Head of caudate nucleus (tissue), 42 donors: ENCODE data around the gene KLK3.

Experiments used
- DNase-seq, 42 donors: peaks; one replicate each; pipeline versions ENCODE4 v3.0.0 to v3.0.0-alpha.2; 2020 to 2021; ENCODE audit warnings: mixed read lengths in 7 of 42
- intact Hi-C: fragments of 100-400 bp; cut with DNase I; formaldehyde crosslinking; loops from one replicate; pipeline ENCODE4 v1.15.0; 2022

The KLK3 gene

GRCh38 chr19:50829801-50830200 is 24.9 kb upstream of the KLK3 start:
- no peak for DNase-seq
- intact Hi-C loops, result no loop called here

DNA sequence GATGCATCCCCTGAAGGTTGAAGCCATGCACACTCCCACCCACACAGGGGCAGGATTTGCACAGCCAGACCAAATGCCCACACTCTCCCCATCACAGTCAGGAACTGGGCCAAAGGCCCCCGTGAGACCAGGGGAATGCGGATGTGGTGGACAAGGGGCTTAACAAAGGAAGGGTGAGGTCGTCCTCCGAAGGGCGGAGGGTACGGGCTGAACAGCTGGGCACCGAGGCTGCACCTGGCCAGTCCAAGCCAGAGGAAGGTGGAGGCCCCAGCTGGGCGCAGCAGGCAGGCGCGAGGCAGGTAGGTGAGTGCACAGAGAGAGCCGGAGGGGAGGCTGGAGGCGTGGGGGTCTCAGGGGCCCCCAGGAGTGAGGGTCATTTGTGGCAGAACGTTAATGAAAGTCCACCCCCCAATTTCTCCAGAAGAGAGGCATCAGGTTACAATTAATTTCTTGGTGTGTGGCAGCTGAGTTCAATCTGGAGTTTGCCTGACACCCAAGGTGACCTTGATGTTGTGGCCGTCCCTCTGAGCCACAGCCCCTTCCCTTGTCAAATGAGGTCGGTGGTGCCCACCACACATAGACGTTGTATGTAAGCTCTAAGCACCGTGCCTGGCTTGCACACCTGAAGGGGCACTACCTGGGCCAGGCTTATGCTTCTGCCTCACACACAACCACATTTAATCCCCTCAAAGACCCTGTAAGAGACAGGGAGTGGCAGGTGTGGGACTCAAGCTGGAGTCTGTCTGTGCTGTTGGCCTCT is 24.3 kb upstream of the KLK3 start:
- DNase-seq, result no peak
- intact Hi-C loops, result no loop called here

DNA sequence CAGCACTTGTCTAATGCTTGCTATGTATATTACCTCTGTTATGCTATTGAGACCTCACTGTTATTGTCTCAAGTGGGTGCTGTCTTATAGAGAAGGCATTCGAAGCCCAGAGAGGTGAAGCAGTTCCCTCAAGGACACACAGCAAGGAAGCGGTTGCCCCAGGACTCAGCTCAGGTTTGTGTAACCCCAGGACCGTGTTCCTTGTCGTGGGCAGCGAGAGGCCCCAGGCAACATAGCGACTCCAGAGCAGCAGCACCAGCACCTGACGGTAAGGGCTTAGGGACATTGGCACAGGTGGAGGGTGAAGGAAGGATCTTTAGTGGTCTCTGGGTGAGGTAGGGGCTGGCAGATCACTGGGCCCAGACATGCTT is 23.7 kb upstream of the KLK3 start:
- intact Hi-C loops, result no loop called here
- DNase-seq, result no peak

- no peak for DNase-seq
- intact Hi-C loops, result no loop called here
Measured at GRCh38 chr19:50832666-50833065, 22.0 kb upstream of the KLK3 start.

DNA sequence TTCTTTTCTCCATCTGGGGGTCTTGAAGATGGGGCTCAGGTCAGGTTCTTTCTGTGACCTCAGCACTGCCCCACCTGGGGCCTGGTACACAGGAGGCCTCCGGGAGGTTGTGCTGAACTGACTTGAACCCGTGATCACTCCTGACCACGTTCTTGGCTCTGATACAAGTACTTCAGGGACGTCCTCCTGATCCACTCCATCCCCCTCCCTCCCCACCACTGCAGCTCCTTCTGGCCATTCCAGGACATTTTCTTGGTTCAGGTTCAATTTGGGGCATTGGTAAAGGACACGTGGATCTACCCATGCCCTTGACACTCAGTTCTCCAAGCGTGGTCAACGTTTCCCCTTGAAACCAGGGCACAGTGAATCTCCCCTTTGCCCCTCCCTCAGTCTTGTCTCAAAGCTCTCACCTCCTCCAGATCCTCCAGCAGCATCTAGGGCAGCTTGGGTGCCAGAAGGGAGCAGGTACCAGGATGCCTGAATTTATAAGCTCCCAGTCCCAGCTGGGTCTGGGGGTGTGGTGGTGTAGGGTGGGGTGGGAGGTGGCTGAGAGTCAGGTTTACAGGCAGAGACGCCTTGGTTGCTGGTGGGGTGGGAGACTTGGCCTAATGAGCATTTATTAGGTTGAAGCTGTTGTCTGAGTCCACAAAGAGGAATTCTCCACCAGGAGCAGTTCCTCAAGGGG is 21.5 kb upstream of the KLK3 start, which contains the start of gene KLK15:
Gene KLK15, minus strand, starts transcription at position 458 of the 685 bp plus-strand sequence. CDS start 2,082 bp downstream, outside the sequence.
- intact Hi-C loops, result no loop called here
- DNase-seq, result no peak

DNA sequence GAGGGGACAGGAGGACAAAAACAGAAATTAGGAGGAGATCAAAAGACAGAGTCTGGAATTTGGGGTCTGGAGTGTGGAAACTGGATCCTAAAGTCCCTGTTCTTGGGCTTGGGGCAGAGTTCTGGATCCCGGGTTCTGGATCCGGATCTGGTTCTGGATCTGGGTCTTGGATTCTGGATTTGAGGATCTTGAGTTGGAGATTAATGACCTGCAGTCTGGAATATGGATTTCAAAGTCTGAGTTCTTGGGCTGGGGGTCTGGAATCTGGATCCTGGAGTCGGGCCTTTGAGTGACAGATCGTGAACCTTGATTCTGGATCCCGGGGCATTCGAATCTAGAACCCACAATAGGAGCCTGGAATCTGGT is 20.9 kb upstream of the KLK3 start:
- intact Hi-C loops, result no loop called here
- no peak for DNase-seq

DNA sequence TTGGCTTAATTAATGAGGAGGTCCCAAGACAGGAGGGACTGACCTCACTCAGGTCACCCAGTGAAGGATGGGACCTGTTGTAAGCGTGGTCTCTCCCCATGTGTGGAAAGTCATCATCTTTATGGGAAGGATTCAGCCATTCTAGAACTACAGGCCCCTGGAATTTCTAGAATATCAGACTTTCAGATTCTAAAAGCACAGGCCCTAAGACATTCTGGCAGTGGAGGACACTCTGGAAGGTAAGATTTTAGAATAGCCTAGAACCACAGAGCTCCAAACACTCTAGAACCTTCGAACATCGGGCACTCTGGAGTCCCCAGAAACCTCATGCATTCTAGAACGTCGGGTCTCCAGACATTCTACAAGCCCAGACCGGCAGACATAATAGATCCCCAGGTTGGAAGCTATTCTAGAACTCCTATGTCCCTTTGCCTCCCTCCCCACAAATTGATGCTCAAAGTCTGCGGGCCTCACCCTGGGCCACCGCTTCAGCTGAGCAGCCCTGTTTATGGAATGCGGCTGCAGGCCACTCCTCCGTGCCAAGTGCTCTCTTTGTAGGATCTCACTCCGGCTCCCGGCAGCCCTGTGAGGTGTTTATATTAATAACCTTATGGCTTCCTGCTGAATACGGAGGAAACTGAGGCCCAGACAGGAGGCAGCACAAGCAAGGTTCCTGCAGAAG is 19.5 kb upstream of the KLK3 start:
- peak in 4 of 42 donors; percentile 10 to 43 (median 18) for DNase-seq

GRCh38 chr19:50835785-50836542 is 18.8 kb upstream of the KLK3 start:
- intact Hi-C loops, result no loop called here
- peak; percentile 41 to 87 (median 70) for DNase-seq

More for the DNA sequence above, 19.5 kb upstream of the KLK3 start:
- intact Hi-C loops, result no loop called here

DNA sequence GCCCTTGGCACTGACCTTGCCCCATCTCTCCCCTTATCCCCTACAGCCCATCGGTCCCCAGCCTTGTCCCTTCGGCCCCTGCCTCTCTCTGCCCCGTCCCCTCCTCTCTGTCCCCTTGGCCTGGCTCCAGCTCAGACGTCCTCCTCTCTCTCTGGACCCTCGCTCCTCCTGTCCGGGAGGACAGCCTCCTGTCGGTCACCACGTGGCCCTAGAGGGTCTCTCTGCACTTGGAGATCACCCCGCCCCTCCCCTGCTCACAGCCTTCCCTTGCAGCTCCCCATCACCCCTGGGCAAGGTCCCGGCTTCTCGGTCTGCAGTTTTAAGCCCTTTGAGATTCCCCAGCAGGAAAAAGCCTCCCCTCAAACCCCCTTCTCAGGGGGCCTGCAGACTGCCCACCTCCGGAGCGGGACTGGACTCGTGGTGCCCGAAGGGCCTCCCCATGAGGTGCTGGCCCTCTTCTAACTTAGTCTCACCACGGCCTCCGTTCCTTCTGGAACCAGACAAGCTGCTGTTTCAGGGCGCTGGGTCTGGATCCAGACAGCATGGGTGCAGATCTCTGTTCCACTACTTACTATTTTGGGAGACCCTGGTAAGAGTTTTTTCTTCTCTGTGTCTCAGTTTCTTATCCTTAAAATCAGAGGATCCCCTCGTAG is 18.0 kb upstream of the KLK3 start:
- DNase-seq, result no peak
- intact Hi-C loops, result no loop called here

GRCh38 chr19:50837300-50837699 is 17.4 kb upstream of the KLK3 start:
- DNase-seq, result no peak
- intact Hi-C loops, result no loop called here

DNA sequence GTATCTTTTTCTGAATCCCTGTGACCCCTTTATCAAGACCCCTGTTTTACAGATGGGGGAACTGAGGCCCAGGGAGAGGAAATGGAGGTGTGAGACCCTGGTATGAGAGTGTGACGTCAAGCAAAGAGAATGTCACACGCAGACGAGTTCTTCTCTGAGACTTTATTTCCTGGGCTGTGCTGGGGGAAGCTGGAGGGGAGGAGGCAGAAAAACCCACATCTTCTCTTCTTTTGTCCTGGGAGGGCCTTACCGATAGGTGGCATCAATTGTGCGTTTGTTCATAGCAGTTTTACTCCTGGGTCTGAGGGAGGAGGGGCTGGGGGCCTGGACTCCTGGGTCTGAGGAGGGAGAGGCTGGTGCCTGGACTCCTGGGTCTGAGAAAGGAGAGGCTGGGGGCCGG is 16.5 kb upstream of the KLK3 start:
- intact Hi-C loops, result no loop called here
- DNase-seq, result no peak

GRCh38 chr19:50839712-50840655 is 14.7 kb upstream of the KLK3 start:
- intact Hi-C loops, result no loop called here
- no peak for DNase-seq

DNA sequence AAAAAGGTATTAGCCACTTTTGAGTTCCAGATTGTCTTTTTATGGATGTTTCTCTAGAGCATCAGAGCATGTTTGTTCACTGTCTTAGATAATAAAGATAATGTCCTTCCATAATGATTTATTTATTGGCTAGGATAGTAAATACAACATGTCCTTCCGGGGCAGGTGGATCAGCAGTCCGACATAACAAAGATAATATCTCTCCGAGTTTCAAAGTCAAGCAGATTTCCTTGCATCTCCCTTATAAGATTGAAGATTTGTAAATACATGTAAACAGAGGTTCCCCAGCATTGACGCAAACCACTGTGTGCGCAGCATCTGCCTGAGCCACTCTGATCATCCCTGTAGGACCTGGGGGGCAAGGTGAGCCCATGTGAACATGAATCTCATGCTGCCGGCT is 12.6 kb upstream of the KLK3 start:
- no peak for DNase-seq
- intact Hi-C loops, result no loop called here

DNA sequence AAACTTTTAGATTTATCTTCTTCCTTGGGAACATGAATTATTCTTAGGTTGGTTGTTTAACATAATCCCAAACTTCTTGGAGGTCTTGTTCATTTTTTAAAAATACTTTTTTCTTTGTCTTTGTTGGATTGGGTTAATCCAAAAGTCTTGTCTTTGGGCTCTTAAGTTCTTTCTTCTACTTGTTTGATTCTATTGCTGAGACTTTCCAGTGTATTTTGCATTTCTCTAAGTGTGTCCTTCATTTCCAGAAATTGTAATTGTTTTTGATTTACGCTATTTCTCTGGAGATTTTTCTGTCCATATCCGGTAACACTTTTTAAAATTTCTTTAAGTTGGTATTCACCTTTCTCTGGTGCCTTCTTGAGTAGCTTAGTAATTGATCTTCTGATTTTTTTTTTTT is 11.5 kb upstream of the KLK3 start:
- no peak for DNase-seq
- intact Hi-C loops, result no loop called here

DNA sequence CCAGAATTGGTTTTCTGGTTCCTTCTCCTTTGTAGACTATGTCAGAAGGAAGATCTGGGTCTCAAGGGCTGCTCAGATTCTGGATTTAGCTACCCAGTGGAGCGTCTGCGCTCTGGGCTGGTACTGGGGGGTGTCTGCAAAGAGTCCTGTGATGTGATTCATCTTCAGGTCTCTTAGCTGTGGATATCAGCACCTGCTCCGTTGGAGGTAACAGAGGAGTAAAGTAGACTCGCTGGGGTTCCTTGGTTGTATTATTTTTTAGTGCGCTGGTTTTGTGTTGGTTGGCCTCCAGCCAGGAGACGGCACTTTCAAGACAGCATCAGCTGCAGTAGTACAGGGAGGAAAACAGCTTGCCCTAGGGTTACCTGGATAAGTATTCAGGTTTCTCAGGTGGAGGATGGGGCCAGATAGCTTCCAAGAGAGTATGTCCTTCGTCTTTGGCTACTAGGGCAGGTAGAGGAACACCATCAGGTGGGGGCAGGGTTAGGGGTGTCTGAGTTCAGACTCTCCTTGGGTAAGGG is 11.0 kb upstream of the KLK3 start:
- intact Hi-C loops, result no loop called here
- no peak for DNase-seq

DNA sequence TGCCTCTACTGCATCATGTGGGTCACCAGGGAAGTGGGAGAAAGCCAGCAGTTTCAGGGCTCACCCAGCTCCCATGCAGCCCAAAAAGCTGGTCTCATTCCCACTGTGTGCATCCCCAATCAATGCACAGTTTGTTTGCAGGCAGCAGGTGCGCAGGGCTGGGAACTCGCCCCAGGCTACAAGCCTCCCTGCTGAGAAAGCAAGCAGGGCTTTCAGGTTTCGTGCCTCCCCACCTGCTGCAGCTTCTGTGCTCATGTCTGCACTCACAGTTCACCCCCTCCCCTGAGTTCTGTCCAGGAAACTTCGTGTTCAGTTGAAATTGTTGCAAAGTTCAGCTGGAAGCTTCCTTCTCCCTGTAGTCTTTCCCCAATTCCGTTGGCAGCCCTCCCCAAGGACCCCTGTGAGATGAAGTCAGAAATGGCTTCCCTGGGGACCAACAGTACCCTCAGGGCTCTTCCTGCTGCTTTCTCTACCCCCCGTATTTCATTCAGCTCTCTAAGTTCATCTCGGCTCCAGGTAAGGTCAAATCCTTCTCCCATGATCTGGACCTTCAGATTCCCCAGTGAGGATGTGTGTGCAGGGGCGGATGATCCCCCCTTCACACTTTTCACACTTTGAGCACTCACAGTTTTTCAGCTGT is 10.3 kb upstream of the KLK3 start:
- intact Hi-C loops, result no loop called here

DNA sequence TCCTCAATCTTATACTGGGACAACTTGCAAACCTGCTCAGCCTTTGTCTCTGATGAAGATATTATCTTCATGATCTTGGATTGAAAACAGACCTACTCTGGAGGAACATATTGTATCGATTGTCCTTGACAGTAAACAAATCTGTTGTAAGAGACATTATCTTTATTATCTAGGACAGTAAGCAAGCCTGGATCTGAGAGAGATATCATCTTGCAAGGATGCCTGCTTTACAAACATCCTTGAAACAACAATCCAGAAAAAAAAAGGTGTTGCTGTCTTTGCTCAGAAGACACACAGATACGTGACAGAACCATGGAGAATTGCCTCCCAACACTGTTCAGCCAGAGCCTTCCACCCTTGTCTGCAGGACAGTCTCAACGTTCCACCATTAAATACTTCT is 4.0 kb upstream of the KLK3 start:
- intact Hi-C loops, result no loop called here
- DNase-seq, result no peak

More for the DNA sequence above, 10.3 kb upstream of the KLK3 start:
- no peak for DNase-seq
